Thyroid gland (tissue), 4 donors: ENCODE data around the gene INPP5B. TPM values are rescaled to one million over a fixed set of nuclear protein-coding genes. Genes with fewer than 3 reads are reported as not detected.

ENCODE experiments used
- DNase-seq, 2 donors: peaks; one replicate each; pipeline ENCODE4 v3.0.0-alpha.2; 2019
- H3K27ac ChIP-seq, 3 donors: fragments of 200-600 bp; sonication (generic); 1 replicate in 2 of 3; 2 replicates in 1 of 3; pipeline ENCODE4 v1.5.1; 2016 to 2019; ENCODE audit warnings: mild to moderate bottlenecking in 1 of 3, moderate library complexity in 1 of 3
- H3K27me3 ChIP-seq: fragments of 200-600 bp; sonication (generic); one replicate; pipeline ENCODE4 v1.5.1; 2019
- H3K36me3 ChIP-seq, 2 donors: fragments of 200-600 bp; sonication (generic); one replicate each; pipeline ENCODE4 v1.5.1; 2016 to 2019
- H3K4me1 ChIP-seq, 2 donors: fragments of 200-600 bp; sonication (generic); one replicate each; pipeline ENCODE4 v1.5.1; 2017 to 2019
- H3K4me3 ChIP-seq, 3 donors: fragments of 200-600 bp; sonication (generic); replicated peaks in 1 of 3; 1 replicate in 2 of 3; 2 replicates in 1 of 3; pipeline ENCODE4 v1.5.1; 2016; ENCODE audit warnings: mild to moderate bottlenecking in 1 of 3
- H3K9me3 ChIP-seq: fragments of 200-600 bp; sonication (generic); one replicate; pipeline ENCODE4 v1.5.1; 2017
- POLR2A ChIP-seq, 2 donors: fragments of 450-650 bp; IDR thresholded peaks; one replicate each; pipeline ENCODE4 v1.6.1; 2017; ENCODE audit warnings: antibody characterized with exemption in 2 of 2, mild to moderate bottlenecking in 2 of 2, moderate library complexity in 1 of 2
- WGBS, 2 donors: methylation state at CpG; one replicate each; pipeline ENCODE4 v1.1.5; 2017; 5-methylcytosine and 5-hydroxymethylcytosine counted together
- intact Hi-C: fragments of 100-400 bp; cut with DNase I; formaldehyde crosslinking; loops from one replicate; pipeline ENCODE4 v1.15.1; 2023
- total RNA-seq, 4 donors: library from RNA; depleted of rRNA; stranded (reverse); fragments of >200 nt; gene quantifications; one replicate each; pipeline ENCODE4 v1.2.3, GENCODE V29; 2016
- TF ChIP-seq, protein P1 (sequence below), 6 experiments: fragments of 200-600 bp in 3 of 6; fragments of 450-650 bp in 3 of 6; sonication (generic) in 3 of 6; IDR thresholded peaks; one replicate each; pipeline ENCODE4 v1.5.1; 2016 to 2019; ENCODE audit warnings: antibody characterized with exemption in 6 of 6, mild to moderate bottlenecking in 2 of 6, inconsistent platforms in 1 of 6, moderate library complexity in 1 of 6

INPP5B gene
- total RNA-seq, 4 donors from 2014 or later = 24.7 to 42.5 (median 30.8) TPM

DNA sequence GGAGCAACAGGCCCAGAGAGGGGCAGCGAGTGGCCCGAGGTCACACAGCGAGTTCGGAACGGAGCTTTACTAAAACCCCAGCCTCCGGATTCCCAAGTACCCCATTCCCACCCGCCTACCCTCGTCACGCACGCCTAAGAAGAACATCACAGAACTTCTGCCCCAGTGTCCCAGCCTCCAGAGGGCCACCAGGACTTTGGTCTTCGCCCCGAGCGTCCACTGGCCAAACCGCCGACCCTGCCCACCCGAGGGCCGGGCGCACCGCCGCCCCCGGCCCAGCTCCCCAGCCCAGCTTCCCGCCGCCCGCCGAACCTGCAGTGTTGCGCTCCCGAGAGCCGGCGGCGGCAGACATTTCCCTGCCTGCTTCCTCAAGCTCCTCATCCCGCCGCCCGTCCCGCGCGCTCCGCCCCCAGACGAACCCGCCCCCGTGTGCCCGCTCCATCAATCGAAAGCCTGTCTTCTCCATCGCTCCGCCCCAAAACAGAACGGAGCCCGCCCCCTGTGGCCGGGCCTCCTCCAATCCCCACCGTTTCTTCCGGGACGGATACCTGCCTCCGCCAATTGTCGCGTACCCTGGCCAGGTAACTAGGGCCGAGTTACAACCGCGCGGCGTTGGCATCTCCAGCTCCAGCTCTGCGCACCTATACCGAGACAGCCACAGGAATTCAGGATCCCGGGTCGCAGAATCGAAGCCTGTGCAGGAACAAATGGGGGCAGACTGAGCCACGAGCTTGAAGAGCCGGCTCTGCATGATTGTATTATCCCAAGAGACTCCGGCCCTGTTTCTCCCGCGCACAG is 15.3 kb downstream of the INPP5B start:
- Histone ChIP-seq H3K4me3 (peak overlapping the region; percentile 47 to 74 (median 66)), H3K36me3 (peaks cover 0 to 6% of the 10 kb centered on the region in 2 donors), H3K4me1 (peaks cover 13 to 15% of the 10 kb centered on the region in 2 donors), H3K9me3 (no peaks in the 10 kb centered on the region), H3K27ac (peak overlapping the region in 2 of 3 donors; percentile 31 to 57), H3K27me3 (no peaks in the 10 kb centered on the region)
- intact Hi-C loops = loop anchor here (10.0 kb wide), 1 partner anchor 73 kb away; the partner anchor contains the start of gene FHL3
- DNase-seq = peak; percentile 98 to 99
- WGBS, 2 donors = 0% methylated on average over 18 to 46 of the region's 68 CpGs
- TF ChIP-seq, protein P1, sequence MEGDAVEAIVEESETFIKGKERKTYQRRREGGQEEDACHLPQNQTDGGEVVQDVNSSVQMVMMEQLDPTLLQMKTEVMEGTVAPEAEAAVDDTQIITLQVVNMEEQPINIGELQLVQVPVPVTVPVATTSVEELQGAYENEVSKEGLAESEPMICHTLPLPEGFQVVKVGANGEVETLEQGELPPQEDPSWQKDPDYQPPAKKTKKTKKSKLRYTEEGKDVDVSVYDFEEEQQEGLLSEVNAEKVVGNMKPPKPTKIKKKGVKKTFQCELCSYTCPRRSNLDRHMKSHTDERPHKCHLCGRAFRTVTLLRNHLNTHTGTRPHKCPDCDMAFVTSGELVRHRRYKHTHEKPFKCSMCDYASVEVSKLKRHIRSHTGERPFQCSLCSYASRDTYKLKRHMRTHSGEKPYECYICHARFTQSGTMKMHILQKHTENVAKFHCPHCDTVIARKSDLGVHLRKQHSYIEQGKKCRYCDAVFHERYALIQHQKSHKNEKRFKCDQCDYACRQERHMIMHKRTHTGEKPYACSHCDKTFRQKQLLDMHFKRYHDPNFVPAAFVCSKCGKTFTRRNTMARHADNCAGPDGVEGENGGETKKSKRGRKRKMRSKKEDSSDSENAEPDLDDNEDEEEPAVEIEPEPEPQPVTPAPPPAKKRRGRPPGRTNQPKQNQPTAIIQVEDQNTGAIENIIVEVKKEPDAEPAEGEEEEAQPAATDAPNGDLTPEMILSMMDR (IDR thresholded peaks at IDR 0.05) = no peak
- peak in 1 of 2 donors; percentile 54 for TF ChIP-seq POLR2A (IDR thresholded peaks at IDR 0.05)

DNA sequence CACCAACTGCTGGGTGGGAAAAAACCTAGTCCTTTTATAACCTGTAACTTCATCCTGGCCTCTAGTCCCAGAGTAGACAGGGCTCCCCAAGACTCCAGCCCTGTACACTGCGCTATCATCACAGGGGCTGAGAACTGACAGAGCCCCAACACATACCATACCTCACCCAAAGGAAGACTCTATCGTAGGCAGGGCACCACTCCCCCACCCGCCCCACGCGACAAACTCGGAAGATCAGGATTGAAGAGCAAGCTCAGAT is 15.8 kb downstream of the INPP5B start:
- H3K9me3 ChIP-seq = no peaks in the 10 kb centered on the region
- H3K27me3 ChIP-seq = no peaks in the 10 kb centered on the region
- peak overlapping the region; percentile 47 to 74 (median 66) for H3K4me3 ChIP-seq
- peaks cover 0 to 1% of the 10 kb centered on the region in 2 donors for H3K36me3 ChIP-seq
- peak in 1 of 2 donors; percentile 9 for DNase-seq
- TF ChIP-seq, protein P1 (IDR thresholded peaks at IDR 0.05) = no peak
- TF ChIP-seq POLR2A (IDR thresholded peaks at IDR 0.05) = no peak
- WGBS, 2 donors = 22 to 50% methylated on average over 1 to 2 of the region's 6 CpGs
- peak overlapping the region in 2 of 3 donors; percentile 31 to 57 for H3K27ac ChIP-seq
- peaks cover 13 to 19% of the 10 kb centered on the region in 2 donors for H3K4me1 ChIP-seq
- intact Hi-C loops = loop anchor here (10.0 kb wide), 1 partner anchor 74 kb away; the partner anchor contains the start of gene FHL3

DNA sequence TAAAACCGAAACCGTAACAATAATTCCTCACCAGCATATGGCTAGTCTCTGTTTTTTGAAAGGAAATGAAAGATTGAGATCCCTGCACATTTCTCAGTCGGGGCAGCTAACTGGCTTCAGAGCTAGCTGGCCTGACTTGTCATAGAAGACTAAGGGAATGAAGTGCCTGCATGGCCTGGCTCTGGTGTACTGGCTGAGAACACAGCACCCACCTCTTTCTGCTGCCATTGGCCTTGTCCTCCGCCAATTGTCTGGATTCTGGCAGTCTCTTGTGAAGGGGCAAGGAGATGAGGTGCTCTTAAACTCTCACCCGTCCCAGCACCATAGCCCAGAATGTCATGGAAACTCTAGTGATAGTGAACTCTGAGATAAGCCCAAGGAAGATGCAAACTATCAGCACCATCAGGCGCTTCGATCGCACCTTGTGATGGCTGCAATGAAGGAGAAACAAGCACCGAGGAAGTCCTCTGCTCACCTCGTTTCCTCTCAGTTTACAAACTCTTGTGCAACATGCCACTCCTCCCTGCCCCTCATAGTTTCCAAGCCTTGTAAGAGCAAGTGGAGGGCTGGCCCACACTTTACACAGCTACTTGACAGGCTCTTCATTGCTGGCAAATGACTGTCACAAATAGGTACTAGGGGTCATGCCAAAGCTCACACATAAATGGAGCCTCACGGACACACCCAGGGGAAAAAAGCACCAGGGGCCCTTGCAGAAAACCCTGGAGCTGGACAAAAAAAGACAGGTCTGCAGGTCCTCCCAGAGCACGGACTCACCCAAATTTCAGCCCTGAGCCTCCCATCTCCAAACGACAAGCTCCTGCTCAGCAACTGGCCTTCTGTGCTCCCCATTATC is 16.4 kb downstream of the INPP5B start:
- no peaks in the 10 kb centered on the region for H3K9me3 ChIP-seq
- intact Hi-C loops = loop anchor here (10.0 kb wide), 1 partner anchor 74 kb away; the partner anchor contains the start of gene FHL3
- peak; percentile 70 to 77 for DNase-seq
- WGBS, 2 donors = 50 to 53% methylated on average over 13 of the region's 13 CpGs
- peak overlapping the region in 2 of 3 donors; percentile 31 to 57 for H3K27ac ChIP-seq
- peaks cover 13 to 24% of the 10 kb centered on the region in 2 donors for H3K4me1 ChIP-seq
- TF ChIP-seq, protein P1 (IDR thresholded peaks at IDR 0.05) = no peak
- peak in 1 of 2 donors; percentile 19 for TF ChIP-seq POLR2A (IDR thresholded peaks at IDR 0.05)
- no peaks in the 10 kb centered on the region for H3K27me3 ChIP-seq
- H3K4me3 ChIP-seq = peak overlapping the region; percentile 47 to 74 (median 66)
- H3K36me3 ChIP-seq = no peaks in the 10 kb centered on the region

DNA sequence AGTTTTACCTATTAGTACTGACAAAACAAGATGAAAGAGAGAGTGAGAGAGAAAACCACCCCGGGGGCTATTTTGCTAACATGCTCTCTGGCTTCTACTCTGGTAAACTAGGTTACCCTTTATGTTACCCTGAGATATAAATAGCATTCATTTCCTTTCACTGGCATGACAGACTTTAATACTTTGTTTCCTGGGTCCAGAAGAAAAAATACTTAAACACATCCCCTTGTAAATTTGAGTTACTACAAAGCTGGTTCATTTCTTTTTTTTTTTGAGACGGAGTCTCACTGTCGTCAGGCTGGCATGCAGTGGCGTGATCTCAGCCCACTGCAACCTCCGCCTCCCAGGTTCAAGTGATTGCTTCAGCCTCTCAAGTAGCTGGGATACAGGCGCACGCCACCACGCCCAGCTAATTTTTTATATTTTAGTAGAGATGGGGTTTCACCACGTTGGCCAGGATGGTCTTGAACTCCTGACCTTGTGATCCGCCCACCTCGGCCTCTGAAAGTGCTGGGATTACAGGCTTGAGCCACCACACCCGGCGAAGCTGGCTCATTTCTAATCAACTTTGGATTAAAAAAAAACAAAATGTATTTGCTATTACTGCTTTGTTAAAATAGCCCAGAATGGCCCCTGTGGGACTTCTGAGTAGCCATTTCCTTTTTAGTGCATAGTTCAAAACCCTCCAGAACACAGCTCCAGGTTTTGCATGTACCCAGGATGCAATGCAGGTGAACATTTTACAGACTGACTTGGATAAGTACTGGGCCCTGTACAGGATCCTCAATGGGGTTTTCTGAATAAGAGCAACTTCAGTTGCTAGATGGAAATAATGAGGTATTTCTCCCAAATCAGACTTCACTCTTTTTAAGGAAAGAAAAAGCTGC is 20.6 kb downstream of the INPP5B start:
- 77 to 83% methylated on average over 13 of the region's 13 CpGs for WGBS, 2 donors
- Histone ChIP-seq H3K36me3 (no peaks in the 10 kb centered on the region), H3K27ac (no peak overlapping the region), H3K9me3 (no peaks in the 10 kb centered on the region), H3K4me1 (peaks cover 13 to 24% of the 10 kb centered on the region in 2 donors), H3K27me3 (no peaks in the 10 kb centered on the region), H3K4me3 (no peak overlapping the region)
- intact Hi-C loops = no loop called here
- TF ChIP-seq, protein P1 (IDR thresholded peaks at IDR 0.05) = no peak
- TF ChIP-seq POLR2A (IDR thresholded peaks at IDR 0.05) = no peak
- DNase-seq = no peak
